Neutrophil (primary cell): Measurements from ENCODE around the gene KDM4B.

ENCODE experiments used
- H3K27ac ChIP-seq: fragments of 200-600 bp; sonication (generic); 2 replicates; pipeline ENCODE4 v1.5.1; 2016; ENCODE audit warnings: mild to moderate bottlenecking, moderate library complexity
- H3K27me3 ChIP-seq: fragments of 200-600 bp; sonication (generic); 2 replicates; pipeline ENCODE4 v1.6.0; 2016; ENCODE audit warnings: mild to moderate bottlenecking
- H3K36me3 ChIP-seq: fragments of 200-600 bp; sonication (generic); 2 replicates; pipeline ENCODE4 v1.5.1; 2017
- H3K4me1 ChIP-seq, 2 experiments: fragments of 200-600 bp in 1 of 2; sonication (generic) in 1 of 2; 1 replicate in 1 of 2; 2 replicates in 1 of 2; pipeline versions ENCODE4 v1.5.1 to v1.6.1; 2013 to 2016; ENCODE audit warnings: low read depth in 1 of 2, low read length in 1 of 2, mild to moderate bottlenecking in 1 of 2, moderate library complexity in 1 of 2; ENCODE audit not compliant: control insufficient read depth in 1 of 2, insufficient read depth in 1 of 2
- H3K4me3 ChIP-seq, 2 experiments: fragments of 200-600 bp in 1 of 2; sonication (generic) in 1 of 2; 1 replicate in 1 of 2; 2 replicates in 1 of 2; pipeline ENCODE4 v1.5.1; 2013 to 2016; ENCODE audit warnings: low read depth in 1 of 2, low read length in 1 of 2, mild to moderate bottlenecking in 1 of 2, moderate library complexity in 1 of 2
- H3K9me3 ChIP-seq: fragments of 200-600 bp; sonication (generic); 2 replicates; pipeline ENCODE4 v1.5.1; 2016
- TF ChIP-seq, protein P1 (sequence below): fragments of 200-600 bp; sonication (generic); IDR thresholded peaks from 2 replicates; pipeline ENCODE4 v1.5.1; 2016; ENCODE audit warnings: antibody characterized with exemption

The KDM4B gene

DNA sequence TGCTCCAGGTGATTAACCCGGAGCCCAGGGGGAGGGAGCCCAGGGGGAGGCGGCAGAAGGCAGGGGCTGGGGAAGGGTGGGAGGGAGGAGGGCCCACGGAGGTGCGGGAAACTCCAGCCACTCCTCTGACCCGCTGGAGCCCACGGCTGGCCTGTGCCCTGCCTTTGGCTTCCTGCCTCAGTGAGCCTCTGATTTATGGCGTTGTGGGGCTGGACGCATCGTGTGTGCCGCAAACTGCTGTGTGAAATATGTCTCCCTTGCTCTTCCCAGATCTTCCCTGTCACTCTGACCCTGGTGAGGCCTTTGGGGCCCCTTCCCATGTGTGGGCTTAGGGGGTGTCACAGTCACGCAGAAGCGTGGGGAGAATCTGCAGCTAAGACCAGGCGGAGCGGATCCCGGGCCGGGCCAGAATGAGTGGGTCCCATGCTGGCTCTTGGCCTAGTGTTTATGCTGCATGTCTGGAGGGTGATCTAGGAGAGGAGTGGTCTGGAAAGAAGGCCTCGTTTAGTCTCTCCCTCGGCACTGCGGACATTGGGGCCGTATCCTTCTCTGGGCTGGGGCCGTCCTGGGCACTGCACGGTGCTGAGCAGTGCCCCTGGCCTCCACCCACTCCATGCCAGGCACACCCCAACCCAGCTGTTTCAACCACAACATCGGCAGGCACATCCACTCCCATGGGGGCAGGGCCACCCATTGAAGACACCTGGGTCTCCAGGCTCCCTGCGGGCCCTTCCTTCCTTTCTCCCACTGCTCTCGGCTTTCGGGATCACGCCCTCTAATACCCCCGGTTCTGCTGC, 123.0 kb downstream of the KDM4B start:
- H3K4me3 ChIP-seq = no peak overlapping the region
- H3K36me3 ChIP-seq = peaks cover 78% of the 10 kb centered on the region
- H3K4me1 ChIP-seq = no peaks in the 10 kb centered on the region
- no peaks in the 10 kb centered on the region for H3K27me3 ChIP-seq
- TF ChIP-seq, protein P1, sequence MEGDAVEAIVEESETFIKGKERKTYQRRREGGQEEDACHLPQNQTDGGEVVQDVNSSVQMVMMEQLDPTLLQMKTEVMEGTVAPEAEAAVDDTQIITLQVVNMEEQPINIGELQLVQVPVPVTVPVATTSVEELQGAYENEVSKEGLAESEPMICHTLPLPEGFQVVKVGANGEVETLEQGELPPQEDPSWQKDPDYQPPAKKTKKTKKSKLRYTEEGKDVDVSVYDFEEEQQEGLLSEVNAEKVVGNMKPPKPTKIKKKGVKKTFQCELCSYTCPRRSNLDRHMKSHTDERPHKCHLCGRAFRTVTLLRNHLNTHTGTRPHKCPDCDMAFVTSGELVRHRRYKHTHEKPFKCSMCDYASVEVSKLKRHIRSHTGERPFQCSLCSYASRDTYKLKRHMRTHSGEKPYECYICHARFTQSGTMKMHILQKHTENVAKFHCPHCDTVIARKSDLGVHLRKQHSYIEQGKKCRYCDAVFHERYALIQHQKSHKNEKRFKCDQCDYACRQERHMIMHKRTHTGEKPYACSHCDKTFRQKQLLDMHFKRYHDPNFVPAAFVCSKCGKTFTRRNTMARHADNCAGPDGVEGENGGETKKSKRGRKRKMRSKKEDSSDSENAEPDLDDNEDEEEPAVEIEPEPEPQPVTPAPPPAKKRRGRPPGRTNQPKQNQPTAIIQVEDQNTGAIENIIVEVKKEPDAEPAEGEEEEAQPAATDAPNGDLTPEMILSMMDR = no peak
- no peak overlapping the region for H3K27ac ChIP-seq
- no peaks in the 10 kb centered on the region for H3K9me3 ChIP-seq

DNA sequence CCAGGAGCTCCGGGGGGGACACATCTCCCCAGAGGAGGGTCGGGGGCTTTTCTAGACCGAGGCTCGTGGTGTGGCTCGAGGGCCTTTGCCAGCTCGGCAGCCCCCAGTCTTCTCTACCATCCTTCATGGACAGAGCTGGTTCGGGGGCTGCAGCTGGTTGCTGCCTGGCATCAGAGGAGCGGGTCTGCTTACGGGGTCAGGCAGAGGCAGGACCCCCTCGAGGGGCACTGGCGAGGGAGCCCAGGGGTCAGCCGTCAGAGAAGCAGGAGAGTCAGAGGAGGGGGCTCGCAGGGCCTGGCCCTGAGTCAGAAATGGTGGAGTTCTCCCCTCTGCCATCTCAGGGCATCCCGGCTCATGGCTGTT, 123.5 kb downstream of the KDM4B start:
- no peak overlapping the region for H3K27ac ChIP-seq
- TF ChIP-seq, protein P1 = no peak
- H3K4me3 ChIP-seq = no peak overlapping the region
- peaks cover 76% of the 10 kb centered on the region for H3K36me3 ChIP-seq
- H3K4me1 ChIP-seq = no peaks in the 10 kb centered on the region
- H3K27me3 ChIP-seq = no peaks in the 10 kb centered on the region
- H3K9me3 ChIP-seq = no peaks in the 10 kb centered on the region

DNA sequence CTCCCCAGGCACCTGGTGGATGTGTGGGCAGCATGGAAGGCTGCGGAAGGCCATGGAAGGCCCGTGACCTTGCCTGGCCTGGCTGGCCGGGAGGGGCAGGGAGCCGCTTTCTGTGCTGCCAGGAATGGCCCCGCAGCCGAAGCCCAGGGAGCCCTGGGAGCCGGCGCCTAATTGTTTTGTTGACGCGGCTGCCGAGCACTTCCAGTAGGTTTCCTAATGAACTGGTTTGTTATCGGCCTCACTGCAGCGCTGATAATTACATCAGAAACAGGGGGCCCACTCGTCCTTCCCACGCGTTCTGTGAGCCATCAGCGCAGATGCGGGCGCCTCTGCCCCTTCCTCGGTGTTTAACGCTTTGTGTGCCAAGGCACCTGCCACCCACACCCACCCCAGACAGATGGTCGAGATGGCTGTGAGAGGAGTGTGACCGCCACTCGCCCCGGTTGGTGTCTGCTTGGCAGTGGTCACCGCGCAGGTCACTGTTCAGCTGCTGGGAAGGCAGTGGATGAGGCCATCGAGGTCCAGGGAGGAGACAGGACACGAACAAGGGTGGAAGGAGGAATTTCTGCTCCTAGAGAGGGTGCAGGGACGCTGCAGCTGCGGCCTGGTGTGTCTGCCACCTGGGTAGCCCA, 124.5 kb downstream of the KDM4B start:
- H3K27me3 ChIP-seq = no peaks in the 10 kb centered on the region
- H3K4me3 ChIP-seq = no peak overlapping the region
- no peaks in the 10 kb centered on the region for H3K9me3 ChIP-seq
- TF ChIP-seq, protein P1 = no peak
- no peaks in the 10 kb centered on the region for H3K4me1 ChIP-seq
- H3K27ac ChIP-seq = no peak overlapping the region
- H3K36me3 ChIP-seq = peaks cover 72% of the 10 kb centered on the region

DNA sequence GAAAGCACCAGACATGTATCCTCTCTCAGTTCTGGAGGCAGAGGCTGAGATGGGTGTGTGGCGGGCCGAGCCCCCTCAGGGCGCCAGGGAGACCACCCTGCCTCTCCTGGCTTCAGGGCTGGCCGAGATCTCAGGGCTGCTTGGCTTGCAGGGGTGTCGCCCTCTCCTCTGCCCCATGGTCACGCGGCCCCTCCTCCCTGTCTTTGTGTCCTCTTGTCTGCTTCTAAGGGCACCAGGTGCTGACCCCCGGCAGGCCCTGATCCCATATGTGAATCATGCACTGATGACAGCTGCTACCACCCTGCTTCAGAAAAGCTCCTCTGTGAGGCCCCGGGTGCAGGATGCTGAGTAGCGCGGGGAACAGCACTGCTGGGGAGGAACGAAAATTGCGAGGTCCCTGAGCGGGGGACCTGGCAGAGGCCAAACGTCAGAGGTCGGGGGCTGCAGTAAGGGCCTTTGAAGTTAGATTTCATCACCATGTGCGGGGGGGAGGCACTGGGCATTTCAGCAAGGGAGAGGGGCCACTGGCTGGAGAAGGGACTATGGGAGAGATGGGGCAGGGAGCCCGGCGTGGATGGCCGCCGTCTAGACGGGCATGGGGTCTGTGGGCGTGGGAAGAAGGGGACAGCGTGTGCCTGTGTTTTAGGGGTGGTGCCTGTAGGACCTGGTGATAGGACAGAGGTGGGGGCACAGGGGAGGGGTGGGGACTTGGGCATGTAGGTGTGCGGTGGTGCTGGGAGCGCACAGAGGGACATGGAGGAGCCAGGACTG, 125.2 kb downstream of the KDM4B start:
- Histone ChIP-seq H3K36me3 (peaks cover 64% of the 10 kb centered on the region), H3K27ac (no peak overlapping the region), H3K27me3 (no peaks in the 10 kb centered on the region), H3K9me3 (no peaks in the 10 kb centered on the region), H3K4me3 (no peak overlapping the region), H3K4me1 (no peaks in the 10 kb centered on the region)
- TF ChIP-seq, protein P1 = no peak

DNA sequence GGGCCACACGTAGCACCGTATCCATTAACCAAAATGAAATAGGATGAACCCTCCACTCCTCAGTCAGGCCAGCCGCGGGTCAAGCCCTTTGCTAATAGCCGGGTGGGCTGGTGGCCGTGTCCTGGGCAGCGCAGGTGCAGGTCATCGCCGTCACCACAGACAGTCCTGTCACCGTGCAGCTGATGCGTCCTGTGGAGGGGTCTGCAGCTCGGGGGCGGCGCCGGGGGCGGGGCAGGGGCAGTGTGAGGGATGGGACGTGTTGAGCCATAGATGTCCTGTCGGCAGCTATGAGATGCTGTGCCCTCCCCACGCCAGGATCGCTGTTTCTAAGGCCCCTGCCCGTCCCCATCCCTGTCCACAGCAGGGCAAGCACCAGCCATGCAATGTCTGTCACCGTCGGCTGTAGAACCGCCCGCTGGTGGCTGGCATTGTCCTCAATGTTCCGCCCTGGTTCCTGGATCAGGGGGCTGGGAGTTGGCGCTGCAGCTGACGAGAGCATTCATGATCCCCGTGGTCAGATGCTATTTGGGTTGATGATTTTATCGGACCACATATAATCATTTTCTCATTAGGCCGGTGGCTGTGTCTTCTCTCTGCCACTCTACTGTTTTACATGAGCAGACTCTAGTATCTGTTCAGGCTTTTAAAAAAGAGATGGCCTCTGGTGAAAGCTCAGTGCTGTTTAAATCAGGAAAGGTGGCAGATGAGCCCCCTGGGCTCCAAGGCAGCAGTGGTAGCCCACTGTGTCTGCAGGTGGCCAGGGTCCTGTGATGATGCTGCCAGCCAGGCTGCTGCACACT, 126.1 kb downstream of the KDM4B start:
- H3K9me3 ChIP-seq = no peaks in the 10 kb centered on the region
- peaks cover 57% of the 10 kb centered on the region for H3K36me3 ChIP-seq

More for the DNA sequence above, 126.1 kb downstream of the KDM4B start:
- Histone ChIP-seq H3K27ac (no peak overlapping the region), H3K4me3 (no peak overlapping the region), H3K27me3 (no peaks in the 10 kb centered on the region), H3K4me1 (no peaks in the 10 kb centered on the region)
- TF ChIP-seq, protein P1 = no peak
